SU-DHL-6 (cell line): ENCODE measurements around the gene OR8I2.

ENCODE experiments used
- H2AFZ ChIP-seq: fragments of 200-600 bp; sonication (generic); 2 replicates; pipeline ENCODE4 v1.6.1; 2014; ENCODE audit warnings: low read depth, mild to moderate bottlenecking, moderate library complexity, mixed read lengths, antibody characterized with exemption, low read length; ENCODE audit not compliant: severe bottlenecking
- H3F3A ChIP-seq: fragments of 200-600 bp; shearing (Covaris generic); 2 replicates; pipeline ENCODE4 v1.6.0; 2016; ENCODE audit warnings: antibody characterized with exemption, mild to moderate bottlenecking; ENCODE audit not compliant: insufficient read depth
- H3K27ac ChIP-seq: fragments of 200-600 bp; sonication (generic); 2 replicates; pipeline ENCODE4 v1.5.1; 2016; ENCODE audit warnings: low read depth, mild to moderate bottlenecking, low read length, moderate library complexity, mixed read lengths
- H3K27me3 ChIP-seq: fragments of 200-600 bp; sonication (generic), shearing (Covaris generic); 2 replicates; pipeline ENCODE4 v1.6.0; 2014; ENCODE audit warnings: mild to moderate bottlenecking, low read length
- H3K36me3 ChIP-seq: fragments of 200-600 bp; sonication (generic); 2 replicates; pipeline ENCODE4 v1.6.1; 2014; ENCODE audit warnings: mild to moderate bottlenecking, low read length, mixed read lengths
- H3K4me2 ChIP-seq: fragments of 300-600, 200-600 bp; shearing (Covaris generic), sonication (generic); 2 replicates; pipeline ENCODE4 v1.6.0; 2014; ENCODE audit warnings: low read length, low read depth, mild to moderate bottlenecking; ENCODE audit not compliant: poor library complexity, severe bottlenecking
- H3K4me3 ChIP-seq: fragments of 200-600 bp; sonication (generic); 2 replicates; pipeline ENCODE4 v1.5.1; 2014; ENCODE audit warnings: antibody characterized with exemption, low read length, mild to moderate bottlenecking, mixed read lengths; ENCODE audit not compliant: insufficient read depth, poor library complexity, severe bottlenecking
- H3K79me2 ChIP-seq: fragments of 200-600 bp; sonication (generic); 2 replicates; pipeline ENCODE4 v1.6.1; 2014; ENCODE audit warnings: mild to moderate bottlenecking, low read length, moderate library complexity; ENCODE audit not compliant: insufficient read depth
- H3K9ac ChIP-seq: fragments of 200-600 bp; sonication (generic); 2 replicates; pipeline ENCODE4 v1.7.0; 2014; ENCODE audit warnings: mild to moderate bottlenecking, low read length
- H3K9me2 ChIP-seq: fragments of 200-600 bp; sonication (generic); replicated peaks from 2 replicates; pipeline ENCODE4 v1.6.1; 2014; ENCODE audit warnings: low read length; ENCODE audit not compliant: insufficient read depth
- H3K9me3 ChIP-seq: fragments of 200-600 bp; sonication (generic); 2 replicates; pipeline ENCODE4 v1.6.1; 2014; ENCODE audit warnings: low read length, mixed read lengths; ENCODE audit not compliant: insufficient read depth
- H4K20me1 ChIP-seq: fragments of 200-600 bp; sonication (generic); 2 replicates; pipeline ENCODE4 v1.6.1; 2014; ENCODE audit warnings: low read depth, mild to moderate bottlenecking, antibody characterized with exemption, low read length, moderate library complexity, mixed read lengths
- EZH2phosphoT487 ChIP-seq: fragments of 200-600 bp; sonication (generic), shearing (Covaris generic); conservative IDR thresholded peaks from 2 replicates; pipeline ENCODE4 v1.6.1; 2018; ENCODE audit warnings: mild to moderate bottlenecking, antibody characterized with exemption, low read length, moderate library complexity, mixed read lengths
- TF ChIP-seq, protein P1 (sequence below): fragments of 200-600 bp; sonication (generic); IDR thresholded peaks from one replicate; pipeline ENCODE4 v1.5.1; 2017; ENCODE audit warnings: antibody characterized with exemption, mild to moderate bottlenecking, low read length, moderate library complexity; ENCODE audit not compliant: insufficient read depth, poor library complexity, severe bottlenecking

Gene OR8I2

DNA sequence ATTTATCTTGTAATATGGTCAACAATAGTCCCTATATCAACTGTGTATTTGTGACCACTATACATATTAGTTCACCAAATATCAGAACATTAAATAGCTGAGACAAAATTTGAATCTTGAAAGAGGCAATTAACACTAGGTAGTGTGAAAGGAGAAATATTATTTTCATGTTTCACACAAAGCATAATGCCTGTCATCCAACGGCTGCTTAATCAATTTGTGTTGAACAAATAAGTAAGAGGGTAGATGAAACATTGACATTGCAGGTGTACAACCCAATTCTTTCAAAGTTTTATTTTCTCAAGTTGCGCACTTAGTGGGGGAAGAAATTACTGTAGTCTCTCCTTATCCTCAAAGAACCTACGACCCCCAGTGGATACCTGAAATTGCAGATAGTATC, 3.4 kb upstream of the OR8I2 start:
- TF ChIP-seq, protein P1, sequence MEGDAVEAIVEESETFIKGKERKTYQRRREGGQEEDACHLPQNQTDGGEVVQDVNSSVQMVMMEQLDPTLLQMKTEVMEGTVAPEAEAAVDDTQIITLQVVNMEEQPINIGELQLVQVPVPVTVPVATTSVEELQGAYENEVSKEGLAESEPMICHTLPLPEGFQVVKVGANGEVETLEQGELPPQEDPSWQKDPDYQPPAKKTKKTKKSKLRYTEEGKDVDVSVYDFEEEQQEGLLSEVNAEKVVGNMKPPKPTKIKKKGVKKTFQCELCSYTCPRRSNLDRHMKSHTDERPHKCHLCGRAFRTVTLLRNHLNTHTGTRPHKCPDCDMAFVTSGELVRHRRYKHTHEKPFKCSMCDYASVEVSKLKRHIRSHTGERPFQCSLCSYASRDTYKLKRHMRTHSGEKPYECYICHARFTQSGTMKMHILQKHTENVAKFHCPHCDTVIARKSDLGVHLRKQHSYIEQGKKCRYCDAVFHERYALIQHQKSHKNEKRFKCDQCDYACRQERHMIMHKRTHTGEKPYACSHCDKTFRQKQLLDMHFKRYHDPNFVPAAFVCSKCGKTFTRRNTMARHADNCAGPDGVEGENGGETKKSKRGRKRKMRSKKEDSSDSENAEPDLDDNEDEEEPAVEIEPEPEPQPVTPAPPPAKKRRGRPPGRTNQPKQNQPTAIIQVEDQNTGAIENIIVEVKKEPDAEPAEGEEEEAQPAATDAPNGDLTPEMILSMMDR: no peak
- TF ChIP-seq EZH2phosphoT487: no peak
- Histone ChIP-seq H4K20me1 (no peaks in the 10 kb centered on the region), H3K4me3 (no peak overlapping the region), H3K9me2 (no peaks in the 10 kb centered on the region), H3F3A (no peaks in the 10 kb centered on the region), H3K36me3 (no peaks in the 10 kb centered on the region), H3K9ac (no peak overlapping the region), H2AFZ (no peak overlapping the region), H3K27ac (no peak overlapping the region), H3K9me3 (no peaks in the 10 kb centered on the region), H3K4me2 (no peak overlapping the region), H3K27me3 (no peaks in the 10 kb centered on the region), H3K79me2 (no peaks in the 10 kb centered on the region)

DNA sequence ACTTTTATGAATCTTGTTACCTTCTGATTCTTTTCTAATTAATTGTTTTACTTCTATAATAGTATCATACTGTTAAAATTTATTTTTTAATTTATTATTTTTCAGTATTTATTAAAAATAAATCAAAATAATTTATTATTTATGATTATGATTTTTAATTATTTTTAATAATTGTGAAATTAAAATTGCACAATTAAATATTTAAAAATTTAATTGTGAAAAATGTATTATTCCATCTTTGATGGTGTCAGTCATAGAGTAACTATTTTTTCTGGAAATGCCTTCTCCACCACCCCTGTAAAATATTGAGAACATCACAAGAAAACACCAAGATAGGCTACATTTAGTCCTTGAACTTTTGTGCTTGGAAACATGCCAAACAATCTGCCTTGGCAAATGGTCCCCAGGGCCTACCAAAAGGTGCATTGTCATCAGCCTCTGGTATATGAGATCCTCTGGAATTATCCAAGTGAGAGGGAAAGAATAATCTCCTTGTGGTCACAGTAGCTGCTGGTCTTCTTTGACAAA, 10.2 kb downstream of the OR8I2 start, which contains the start of gene OR8H2:
Gene OR8H2, plus strand, starts transcription at position 478 of the 528 bp plus-strand sequence. CDS start 1,356 bp downstream, outside the sequence.
- no peaks in the 10 kb centered on the region for H3K36me3 ChIP-seq
- H3F3A ChIP-seq: no peaks in the 10 kb centered on the region
- no peaks in the 10 kb centered on the region for H3K27me3 ChIP-seq
- H3K79me2 ChIP-seq: no peaks in the 10 kb centered on the region
- H3K4me3 ChIP-seq: no peak within 1 kb of the TSS
- H3K9me2 ChIP-seq: no peaks in the 10 kb centered on the region
- H3K9me3 ChIP-seq: no peaks in the 10 kb centered on the region
- H3K9ac ChIP-seq: no peak within 1 kb of the TSS
- H3K27ac ChIP-seq: no peak within 1 kb of the TSS
- H3K4me2 ChIP-seq: no peak within 1 kb of the TSS
- no peaks in the 10 kb centered on the region for H4K20me1 ChIP-seq
- TF ChIP-seq EZH2phosphoT487: no peak
- TF ChIP-seq, protein P1: no peak
- H2AFZ ChIP-seq: no peak within 1 kb of the TSS

DNA sequence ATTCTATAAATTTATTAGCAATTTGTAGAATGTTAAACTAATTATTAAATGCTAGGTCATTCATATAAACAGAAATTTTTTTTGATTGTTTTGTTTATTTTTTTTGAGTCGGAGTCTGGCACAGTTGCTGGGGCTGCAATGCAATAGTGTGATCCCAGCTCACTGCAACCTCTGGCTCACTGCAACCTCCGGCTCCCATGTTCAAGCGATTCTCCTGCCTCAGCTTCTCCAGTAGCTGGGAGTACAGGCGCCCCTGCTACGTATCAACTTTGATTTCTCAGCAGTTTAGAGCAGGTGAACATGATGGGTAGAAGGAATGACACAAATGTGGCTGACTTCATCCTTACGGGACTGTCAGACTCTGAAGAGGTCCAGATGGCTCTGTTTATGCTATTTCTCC, 29.0 kb downstream of the OR8I2 start, which contains the start of gene OR8H3:
Gene OR8H3, plus strand, starts transcription at position 301 of the 400 bp plus-strand sequence. Its CDS starts 0 bp downstream, at position 301.
- Histone ChIP-seq H3K9me3 (no peaks in the 10 kb centered on the region), H2AFZ (no peak within 1 kb of the TSS), H3F3A (no peaks in the 10 kb centered on the region), H3K9ac (no peak within 1 kb of the TSS), H3K9me2 (no peaks in the 10 kb centered on the region), H3K79me2 (no peaks in the 10 kb centered on the region), H3K27ac (no peak within 1 kb of the TSS), H3K27me3 (no peaks in the 10 kb centered on the region), H4K20me1 (no peaks in the 10 kb centered on the region), H3K4me2 (no peak within 1 kb of the TSS), H3K4me3 (no peak within 1 kb of the TSS), H3K36me3 (no peaks in the 10 kb centered on the region)
- TF ChIP-seq EZH2phosphoT487: no peak
- TF ChIP-seq, protein P1: no peak
